GM06990 (cell line): Measurements from ENCODE around the gene STK25.
A peak's percentile ranks its signal among the peaks of the same experiment; 100 is the strongest.

Experiments used
- DNase-seq: peaks from one replicate; pipeline ENCODE4 v3.0.0-alpha.2; 2011; ENCODE audit not compliant: insufficient read length; ENCODE audit errors: extremely low read depth
- H3K27me3 ChIP-seq: replicated peaks from 2 replicates; pipeline ENCODE4 v1.6.0; 2011; ENCODE audit warnings: low read length; ENCODE audit not compliant: control insufficient read depth, insufficient read depth
- H3K36me3 ChIP-seq: 2 replicates; pipeline ENCODE4 v1.5.1; 2011; ENCODE audit warnings: low read length; ENCODE audit not compliant: control insufficient read depth, insufficient read depth
- H3K4me3 ChIP-seq: replicated peaks from 2 replicates; pipeline ENCODE4 v1.5.1; 2011; ENCODE audit warnings: low read depth, mild to moderate bottlenecking, control low read depth, low read length
- TF ChIP-seq, protein P1 (sequence below): IDR thresholded peaks from 2 replicates; pipeline ENCODE4 v1.5.1; 2011; ENCODE audit warnings: low read length, control low read depth, mild to moderate bottlenecking, inconsistent platforms; ENCODE audit not compliant: insufficient read depth, poor library complexity, severe bottlenecking

STK25 gene

DNA sequence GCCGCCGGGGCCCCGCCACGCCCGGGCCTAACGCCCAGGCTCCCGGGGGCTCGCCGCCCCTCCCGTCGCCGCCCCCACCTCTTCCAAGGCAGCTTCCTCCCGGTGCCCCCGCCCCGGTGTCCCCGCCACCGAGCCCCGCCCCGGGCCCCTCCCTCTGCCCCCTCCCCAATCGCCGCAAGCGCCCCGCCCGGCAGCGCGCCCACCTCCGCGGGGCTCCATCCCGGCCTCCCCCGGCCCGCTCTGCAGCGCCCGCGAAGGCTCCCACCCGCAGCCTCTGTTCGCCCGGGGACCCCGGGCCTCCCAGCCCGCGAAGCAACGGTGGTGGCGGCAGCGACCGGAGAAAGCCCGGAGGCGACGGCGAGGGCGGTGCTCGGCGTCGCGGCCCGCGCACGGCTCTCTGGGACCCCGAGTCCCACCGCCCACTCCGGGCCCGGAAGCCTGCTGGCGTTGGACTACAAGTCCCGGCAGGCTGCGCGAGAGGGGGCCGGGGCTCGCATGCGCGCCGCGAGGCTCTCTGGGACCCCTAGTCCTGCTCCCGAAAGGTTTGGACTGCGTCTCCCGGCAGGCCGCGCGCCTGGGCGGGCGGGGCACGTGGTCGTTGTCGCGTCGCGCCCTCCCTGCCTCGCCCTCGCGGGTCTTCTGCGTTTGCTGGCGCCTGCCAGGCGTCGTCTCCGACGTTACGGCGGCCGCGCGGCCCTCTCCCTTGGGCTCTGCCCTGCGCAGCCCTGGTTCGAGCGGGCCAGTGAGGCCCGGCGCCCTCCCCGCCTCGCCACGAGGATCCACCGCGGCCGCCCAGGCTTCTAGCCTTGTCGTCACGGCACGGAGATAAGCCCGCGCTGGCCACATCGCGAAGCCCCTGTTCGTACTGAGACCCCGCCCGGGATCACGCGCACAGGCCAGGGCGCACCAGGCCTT lies at the start of gene STK25:
Gene STK25, minus strand, starts transcription at position 345 of the 915 bp plus-strand sequence. CDS start 549 bp downstream, outside the sequence.
- no peaks in the 10 kb centered on the region; the same call in 1 of the 2 replicates for H3K36me3 ChIP-seq
- TF ChIP-seq, protein P1, sequence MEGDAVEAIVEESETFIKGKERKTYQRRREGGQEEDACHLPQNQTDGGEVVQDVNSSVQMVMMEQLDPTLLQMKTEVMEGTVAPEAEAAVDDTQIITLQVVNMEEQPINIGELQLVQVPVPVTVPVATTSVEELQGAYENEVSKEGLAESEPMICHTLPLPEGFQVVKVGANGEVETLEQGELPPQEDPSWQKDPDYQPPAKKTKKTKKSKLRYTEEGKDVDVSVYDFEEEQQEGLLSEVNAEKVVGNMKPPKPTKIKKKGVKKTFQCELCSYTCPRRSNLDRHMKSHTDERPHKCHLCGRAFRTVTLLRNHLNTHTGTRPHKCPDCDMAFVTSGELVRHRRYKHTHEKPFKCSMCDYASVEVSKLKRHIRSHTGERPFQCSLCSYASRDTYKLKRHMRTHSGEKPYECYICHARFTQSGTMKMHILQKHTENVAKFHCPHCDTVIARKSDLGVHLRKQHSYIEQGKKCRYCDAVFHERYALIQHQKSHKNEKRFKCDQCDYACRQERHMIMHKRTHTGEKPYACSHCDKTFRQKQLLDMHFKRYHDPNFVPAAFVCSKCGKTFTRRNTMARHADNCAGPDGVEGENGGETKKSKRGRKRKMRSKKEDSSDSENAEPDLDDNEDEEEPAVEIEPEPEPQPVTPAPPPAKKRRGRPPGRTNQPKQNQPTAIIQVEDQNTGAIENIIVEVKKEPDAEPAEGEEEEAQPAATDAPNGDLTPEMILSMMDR, result no peak
- H3K4me3 ChIP-seq, result peak within 1 kb of the TSS; percentile 85
- no peaks in the 10 kb centered on the region for H3K27me3 ChIP-seq
- DNase-seq, result peak; percentile 100

DNA sequence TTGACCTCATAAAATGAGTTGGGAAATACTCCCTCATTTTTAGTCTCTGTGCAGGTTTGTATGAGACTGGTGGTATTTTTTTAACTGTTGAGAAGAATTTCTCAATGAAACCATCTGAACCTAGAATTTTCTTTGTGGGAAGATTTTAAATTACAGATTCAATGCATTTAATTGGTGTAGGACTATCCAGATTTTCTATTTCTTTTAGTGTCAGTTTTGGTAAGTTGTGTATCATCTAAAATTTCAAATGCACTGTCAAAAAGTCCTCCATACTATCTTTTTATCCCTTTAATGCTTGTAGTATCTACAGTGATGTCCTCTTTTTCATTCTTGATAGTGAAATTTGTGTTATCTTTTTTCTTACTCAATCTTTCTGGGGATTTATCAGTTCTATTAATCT lies 48.4 kb upstream of the STK25 start:
- Histone ChIP-seq H3K36me3 (no peaks in the 10 kb centered on the region), H3K4me3 (no peak overlapping the region), H3K27me3 (no peaks in the 10 kb centered on the region; the same call in none of the 2 replicates)
- TF ChIP-seq, protein P1, result no peak
- DNase-seq, result no peak

DNA sequence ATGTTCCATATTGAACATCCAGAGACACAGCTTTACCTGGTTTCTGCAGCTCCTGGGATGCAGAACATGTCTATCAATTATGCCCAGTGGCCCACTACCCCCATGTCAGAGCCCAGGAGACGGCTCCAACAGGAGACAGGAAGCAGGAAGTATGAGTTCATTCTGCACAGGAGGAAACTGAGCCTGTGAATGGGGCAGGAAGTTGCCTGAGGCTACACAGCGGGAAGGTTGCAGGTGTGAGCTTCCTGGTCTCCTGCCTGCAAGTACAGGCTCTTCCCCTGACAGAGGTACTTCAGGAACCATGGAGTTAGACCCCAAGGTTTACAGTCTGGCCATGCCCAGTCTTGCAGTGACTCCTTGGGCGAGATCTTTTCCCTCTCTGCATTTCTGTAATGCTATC lies 47.3 kb upstream of the STK25 start:
- Histone ChIP-seq H3K27me3 (no peaks in the 10 kb centered on the region; the same call in none of the 2 replicates), H3K36me3 (no peaks in the 10 kb centered on the region), H3K4me3 (no peak overlapping the region)
- TF ChIP-seq, protein P1, result no peak
- DNase-seq, result no peak

DNA sequence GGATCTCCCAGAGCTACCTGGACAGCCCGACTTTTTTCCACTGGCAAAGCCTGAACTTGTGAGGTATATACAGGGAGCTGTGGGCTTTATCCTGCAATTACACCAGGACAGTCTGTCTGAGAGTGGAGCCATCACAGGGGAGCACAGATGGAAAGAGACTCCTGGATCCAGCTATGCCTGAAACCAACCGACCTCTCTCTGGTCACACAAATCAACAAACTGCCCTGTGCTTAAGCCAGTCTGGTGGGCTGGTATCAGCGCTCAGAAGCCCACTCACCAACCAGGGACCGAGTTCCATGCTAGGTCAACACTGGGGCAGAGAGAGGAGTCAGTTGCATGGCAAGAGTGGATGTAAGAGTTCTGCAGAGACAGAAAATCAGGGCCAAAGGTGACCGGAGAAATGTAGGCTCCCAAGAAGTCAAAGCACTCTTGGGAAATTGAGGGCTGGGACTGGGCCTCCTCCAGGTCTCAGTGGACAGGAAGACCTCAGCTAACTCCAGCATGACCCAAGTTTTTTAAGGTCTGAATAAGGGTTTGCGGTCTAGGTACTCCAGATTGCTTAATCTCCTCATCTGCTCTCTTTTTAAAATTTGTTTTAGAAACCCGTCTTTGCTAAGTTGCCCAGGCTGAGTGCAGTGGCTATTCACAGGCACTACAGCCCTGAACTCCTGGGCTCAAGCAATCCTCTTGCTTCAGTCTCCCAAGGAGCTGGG lies 46.4 kb upstream of the STK25 start:
- no peak for DNase-seq
- H3K27me3 ChIP-seq, result no peaks in the 10 kb centered on the region; the same call in none of the 2 replicates
- TF ChIP-seq, protein P1, result no peak
- H3K36me3 ChIP-seq, result no peaks in the 10 kb centered on the region
- H3K4me3 ChIP-seq, result no peak overlapping the region

DNA sequence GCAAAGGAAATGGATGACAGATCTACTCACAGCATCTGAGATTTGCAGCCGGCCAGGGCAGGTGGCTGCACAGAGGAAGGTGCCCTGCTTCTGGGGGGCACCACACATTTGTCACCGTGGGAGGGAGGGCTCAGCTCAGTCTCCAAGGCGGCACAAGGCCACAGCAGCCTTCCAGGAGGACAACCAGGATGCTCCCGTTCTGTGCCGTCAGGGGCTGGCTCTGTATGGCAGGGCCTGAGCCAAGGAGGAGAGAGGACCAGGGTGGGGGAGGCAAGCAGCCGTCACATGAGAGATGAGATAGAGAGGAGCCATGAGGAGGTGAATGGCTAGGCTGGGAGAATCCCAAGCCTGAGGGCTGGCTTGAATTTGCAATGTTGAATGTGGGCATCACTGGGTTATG lies 45.6 kb upstream of the STK25 start:
- no peaks in the 10 kb centered on the region for H3K36me3 ChIP-seq
- TF ChIP-seq, protein P1, result no peak
- H3K27me3 ChIP-seq, result no peaks in the 10 kb centered on the region; the same call in none of the 2 replicates
- no peak for DNase-seq
- no peak overlapping the region for H3K4me3 ChIP-seq
